Astrocyte of the spinal cord (primary cell): Measurements from ENCODE around the gene IVD.

Experiments used
- DNase-seq: peaks from one replicate; pipeline ENCODE4 v3.0.0; 2011; ENCODE audit warnings: low read depth, low spot score
- H3K4me3 ChIP-seq: 2 replicates; pipeline ENCODE4 v1.5.1; 2011; ENCODE audit warnings: low read depth, mild to moderate bottlenecking, low read length, moderate library complexity
- CTCF ChIP-seq: IDR thresholded peaks from 2 replicates; pipeline ENCODE4 v1.5.1; 2012; ENCODE audit warnings: low read depth, mild to moderate bottlenecking, low read length, inconsistent platforms
- in situ Hi-C: cut with HindIII; loops from 2 replicates; pipeline ENCODE4 v1.10.0; 2017; ENCODE audit warnings: low sequenced_read_pairs

IVD gene

GRCh38 chr15:40372981-40373380, 32.6 kb upstream of the IVD start:
- TF ChIP-seq CTCF: no peak
- no peak overlapping the region for H3K4me3 ChIP-seq
- in situ Hi-C loops: no loop called here
- DNase-seq: no peak

- no peak for DNase-seq
- H3K4me3 ChIP-seq: no peak overlapping the region
- in situ Hi-C loops: no loop called here
- TF ChIP-seq CTCF: no peak
Measured at GRCh38 chr15:40377606-40378005, 28.0 kb upstream of the IVD start.

- no peak overlapping the region for H3K4me3 ChIP-seq
- TF ChIP-seq CTCF: no peak
- in situ Hi-C loops: no loop called here
- DNase-seq: no peak
Measured at GRCh38 chr15:40379374-40379773, 26.2 kb upstream of the IVD start.

- in situ Hi-C loops: no loop called here
- TF ChIP-seq CTCF: no peak
- peak; percentile 91 for DNase-seq
- no peak overlapping the region for H3K4me3 ChIP-seq
Measured at GRCh38 chr15:40379853-40380252, 25.7 kb upstream of the IVD start.

- DNase-seq: no peak
- in situ Hi-C loops: no loop called here
- TF ChIP-seq CTCF: no peak
Measured at GRCh38 chr15:40380636-40381035, 25.0 kb upstream of the IVD start.

GRCh38 chr15:40381818-40382529, 23.6 kb upstream of the IVD start:
- no peak for TF ChIP-seq CTCF
- no peak for DNase-seq
- H3K4me3 ChIP-seq: no peak overlapping the region
- in situ Hi-C loops: no loop called here

More at GRCh38 chr15:40380636-40381035, 25.0 kb upstream of the IVD start:
- H3K4me3 ChIP-seq: no peak overlapping the region
